ENCODE results near the gene ASCL5.

The ASCL5 gene

GRCh38 chr1:201103666-201104065, 23.3 kb downstream of the ASCL5 start:
- ChIA-PET CTCF (interaction anchor here (1.4 kb wide), 1 partner anchor 13 kb away, joined by 4 read pairs; no protein-coding TSS in a partner anchor), POLR2A (no interaction called here)
- H3K4me3 ChIP-seq (ENCODE audit: control insufficient read depth in 1 of 7, extremely low read depth in 1 of 7, insufficient read depth in 4 of 7, low read depth in 2 of 7, low read length in 6 of 7): no peak overlapping the region
- H3K27me3 ChIP-seq (replicated peaks in 2 of 5; ENCODE audit: control insufficient read depth in 4 of 5, insufficient read depth in 5 of 5, low read length in 4 of 5): no peaks in the 10 kb centered on the region
- H3K4me1 ChIP-seq (ENCODE audit: control extremely low read depth in 1 of 4, control insufficient read depth in 4 of 4, insufficient read depth in 4 of 4, low read length in 3 of 4): no peaks in the 10 kb centered on the region
- H3K36me3 ChIP-seq (ENCODE audit: control insufficient read depth in 4 of 4, insufficient read depth in 4 of 4, low read length in 3 of 4): no peaks in the 10 kb centered on the region
- 97% methylated on average over 8 of the region's 9 CpGs for WGBS (ENCODE audit: insufficient coverage)
- no peak for DNase-seq
- no peak overlapping the region for H3K27ac ChIP-seq (ENCODE audit: insufficient read depth in 1 of 2, low read depth in 1 of 2, low read length in 2 of 2, poor library complexity in 1 of 2, severe bottlenecking in 2 of 2)
- no peaks in the 10 kb centered on the region for H3K9me3 ChIP-seq (ENCODE audit: control extremely low read depth in 1 of 5, control insufficient read depth in 4 of 5, insufficient read depth in 2 of 5, low read depth in 1 of 5, low read length in 4 of 5)

- no peaks in the 10 kb centered on the region for H3K36me3 ChIP-seq (ENCODE audit: control insufficient read depth in 4 of 4, insufficient read depth in 4 of 4, low read length in 3 of 4)
- WGBS (ENCODE audit: insufficient coverage): 83% methylated on average over 8 of the region's 12 CpGs
- no peak for DNase-seq
- ChIA-PET POLR2A (no interaction called here), CTCF (interaction anchor here (1.3 to 3.6 kb wide), 3 partner anchors 11 to 14 kb away, joined by 3 to 24 read pairs (median 3); no protein-coding TSS in a partner anchor)
- no peaks in the 10 kb centered on the region for H3K9me3 ChIP-seq (ENCODE audit: control extremely low read depth in 1 of 5, control insufficient read depth in 4 of 5, insufficient read depth in 2 of 5, low read depth in 1 of 5, low read length in 4 of 5)
- no peak overlapping the region for H3K4me3 ChIP-seq (ENCODE audit: control insufficient read depth in 1 of 7, extremely low read depth in 1 of 7, insufficient read depth in 4 of 7, low read depth in 2 of 7, low read length in 6 of 7)
- no peaks in the 10 kb centered on the region for H3K4me1 ChIP-seq (ENCODE audit: control extremely low read depth in 1 of 4, control insufficient read depth in 4 of 4, insufficient read depth in 4 of 4, low read length in 3 of 4)
- H3K27me3 ChIP-seq (replicated peaks in 2 of 5; ENCODE audit: control insufficient read depth in 4 of 5, insufficient read depth in 5 of 5, low read length in 4 of 5): no peaks in the 10 kb centered on the region
- no peak overlapping the region for H3K27ac ChIP-seq (ENCODE audit: insufficient read depth in 1 of 2, low read depth in 1 of 2, low read length in 2 of 2, poor library complexity in 1 of 2, severe bottlenecking in 2 of 2)
These were observed 26.6 kb downstream of the ASCL5 start for GRCh38 chr1:201100169-201100930.

GRCh38 chr1:201098992-201099677, 27.8 kb downstream of the ASCL5 start:
- Histone ChIP-seq H3K27me3 (replicated peaks in 2 of 5; ENCODE audit: control insufficient read depth in 4 of 5, insufficient read depth in 5 of 5, low read length in 4 of 5) (no peaks in the 10 kb centered on the region), H3K9me3 (ENCODE audit: control extremely low read depth in 1 of 5, control insufficient read depth in 4 of 5, insufficient read depth in 2 of 5, low read depth in 1 of 5, low read length in 4 of 5) (no peaks in the 10 kb centered on the region), H3K27ac (ENCODE audit: insufficient read depth in 1 of 2, low read depth in 1 of 2, low read length in 2 of 2, poor library complexity in 1 of 2, severe bottlenecking in 2 of 2) (no peak overlapping the region), H3K4me3 (ENCODE audit: control insufficient read depth in 1 of 7, extremely low read depth in 1 of 7, insufficient read depth in 4 of 7, low read depth in 2 of 7, low read length in 6 of 7) (no peak overlapping the region), H3K36me3 (ENCODE audit: control insufficient read depth in 4 of 4, insufficient read depth in 4 of 4, low read length in 3 of 4) (no peaks in the 10 kb centered on the region), H3K4me1 (ENCODE audit: control extremely low read depth in 1 of 4, control insufficient read depth in 4 of 4, insufficient read depth in 4 of 4, low read length in 3 of 4) (no peaks in the 10 kb centered on the region)
- POLR2A ChIA-PET: no interaction called here
- CTCF ChIA-PET: interaction anchor here (0.8 to 3.6 kb wide), 5 partner anchors 13 to 127 kb away, joined by 3 to 24 read pairs (median 3); no protein-coding TSS in a partner anchor
- 84% methylated on average over 4 of the region's 5 CpGs for WGBS (ENCODE audit: insufficient coverage)
- DNase-seq: no peak

GRCh38 chr1:201096977-201097856, 29.8 kb downstream of the ASCL5 start:
- H3K27ac ChIP-seq (ENCODE audit: insufficient read depth in 1 of 2, low read depth in 1 of 2, low read length in 2 of 2, poor library complexity in 1 of 2, severe bottlenecking in 2 of 2): no peak overlapping the region
- POLR2A ChIA-PET: no interaction called here
- no peaks in the 10 kb centered on the region for H3K36me3 ChIP-seq (ENCODE audit: control insufficient read depth in 4 of 4, insufficient read depth in 4 of 4, low read length in 3 of 4)
- H3K4me3 ChIP-seq (ENCODE audit: control insufficient read depth in 1 of 7, extremely low read depth in 1 of 7, insufficient read depth in 4 of 7, low read depth in 2 of 7, low read length in 6 of 7): no peak overlapping the region
- WGBS (ENCODE audit: insufficient coverage): 92% methylated on average over 15 of the region's 17 CpGs
- DNase-seq: no peak
- no peaks in the 10 kb centered on the region for H3K27me3 ChIP-seq (replicated peaks in 2 of 5; ENCODE audit: control insufficient read depth in 4 of 5, insufficient read depth in 5 of 5, low read length in 4 of 5)
- no peaks in the 10 kb centered on the region for H3K9me3 ChIP-seq (ENCODE audit: control extremely low read depth in 1 of 5, control insufficient read depth in 4 of 5, insufficient read depth in 2 of 5, low read depth in 1 of 5, low read length in 4 of 5)
- no peaks in the 10 kb centered on the region for H3K4me1 ChIP-seq (ENCODE audit: control extremely low read depth in 1 of 4, control insufficient read depth in 4 of 4, insufficient read depth in 4 of 4, low read length in 3 of 4)
- CTCF ChIA-PET: interaction anchor here (4.3 kb wide), 1 partner anchor 11 kb away, joined by 23 read pairs; no protein-coding TSS in a partner anchor

- Histone ChIP-seq H3K4me1 (ENCODE audit: control extremely low read depth in 1 of 4, control insufficient read depth in 4 of 4, insufficient read depth in 4 of 4, low read length in 3 of 4) (no peaks in the 10 kb centered on the region), H3K4me3 (ENCODE audit: control insufficient read depth in 1 of 7, extremely low read depth in 1 of 7, insufficient read depth in 4 of 7, low read depth in 2 of 7, low read length in 6 of 7) (no peak overlapping the region), H3K27ac (ENCODE audit: insufficient read depth in 1 of 2, low read depth in 1 of 2, low read length in 2 of 2, poor library complexity in 1 of 2, severe bottlenecking in 2 of 2) (no peak overlapping the region), H3K9me3 (ENCODE audit: control extremely low read depth in 1 of 5, control insufficient read depth in 4 of 5, insufficient read depth in 2 of 5, low read depth in 1 of 5, low read length in 4 of 5) (no peaks in the 10 kb centered on the region), H3K36me3 (ENCODE audit: control insufficient read depth in 4 of 4, insufficient read depth in 4 of 4, low read length in 3 of 4) (no peaks in the 10 kb centered on the region), H3K27me3 (replicated peaks in 2 of 5; ENCODE audit: control insufficient read depth in 4 of 5, insufficient read depth in 5 of 5, low read length in 4 of 5) (peaks cover 0 to 3% (median 0%) of the 10 kb centered on the region in 5 experiments)
- ChIA-PET POLR2A (interaction anchor here (0.6 kb wide), 1 partner anchor 1278 kb away, joined by 4 read pairs; no protein-coding TSS in a partner anchor), CTCF (interaction anchor here (1.8 to 4.3 kb wide), 2 partner anchors 10 to 29 kb away, joined by 4 to 23 read pairs; no protein-coding TSS in a partner anchor)
- no CpG with 5 or more reads among the region's 5 CpGs for WGBS (ENCODE audit: insufficient coverage)
- DNase-seq: no peak
These were observed 30.9 kb downstream of the ASCL5 start for GRCh38 chr1:201096041-201096461.

- DNase-seq: no peak
- ChIA-PET POLR2A (interaction anchor here (0.6 kb wide), 1 partner anchor 1278 kb away, joined by 4 read pairs; no protein-coding TSS in a partner anchor), CTCF (interaction anchor here (1.8 to 4.3 kb wide), 2 partner anchors 10 to 28 kb away, joined by 4 to 23 read pairs; no protein-coding TSS in a partner anchor)
- WGBS (ENCODE audit: insufficient coverage): 94% methylated on average over 2 of the region's 2 CpGs
- H3K9me3 ChIP-seq (ENCODE audit: control extremely low read depth in 1 of 5, control insufficient read depth in 4 of 5, insufficient read depth in 2 of 5, low read depth in 1 of 5, low read length in 4 of 5): no peaks in the 10 kb centered on the region
- no peak overlapping the region for H3K4me3 ChIP-seq (ENCODE audit: control insufficient read depth in 1 of 7, extremely low read depth in 1 of 7, insufficient read depth in 4 of 7, low read depth in 2 of 7, low read length in 6 of 7)
- no peak overlapping the region for H3K27ac ChIP-seq (ENCODE audit: insufficient read depth in 1 of 2, low read depth in 1 of 2, low read length in 2 of 2, poor library complexity in 1 of 2, severe bottlenecking in 2 of 2)
- H3K4me1 ChIP-seq (ENCODE audit: control extremely low read depth in 1 of 4, control insufficient read depth in 4 of 4, insufficient read depth in 4 of 4, low read length in 3 of 4): no peaks in the 10 kb centered on the region
- H3K27me3 ChIP-seq (replicated peaks in 2 of 5; ENCODE audit: control insufficient read depth in 4 of 5, insufficient read depth in 5 of 5, low read length in 4 of 5): peaks cover 0 to 3% (median 0%) of the 10 kb centered on the region in 5 experiments
- H3K36me3 ChIP-seq (ENCODE audit: control insufficient read depth in 4 of 4, insufficient read depth in 4 of 4, low read length in 3 of 4): no peaks in the 10 kb centered on the region
These were observed 31.4 kb downstream of the ASCL5 start for GRCh38 chr1:201095581-201095980.

Measured in common myeloid progenitor, CD34-positive (primary cell).